Activated CD4-positive, alpha-beta T cell treated with anti-CD3 and anti-CD28 coated beads, Interleukin-2, amount 50 U/mL, for 24 hours (primary cell): ENCODE measurements around the gene DENND5B.
"Not testable (repeated sequence)": the region's sequence is repeated elsewhere in the genome, so short reads cannot be mapped to it uniquely, and the experiment has no call there.

Experiments used
- DNase-seq, 2 donors: peaks; one replicate each; pipeline ENCODE4 v3.0.0-alpha.2; 2020; ENCODE audit warnings: low read depth in 1 of 2, low spot score in 1 of 2

The DENND5B gene

DNA sequence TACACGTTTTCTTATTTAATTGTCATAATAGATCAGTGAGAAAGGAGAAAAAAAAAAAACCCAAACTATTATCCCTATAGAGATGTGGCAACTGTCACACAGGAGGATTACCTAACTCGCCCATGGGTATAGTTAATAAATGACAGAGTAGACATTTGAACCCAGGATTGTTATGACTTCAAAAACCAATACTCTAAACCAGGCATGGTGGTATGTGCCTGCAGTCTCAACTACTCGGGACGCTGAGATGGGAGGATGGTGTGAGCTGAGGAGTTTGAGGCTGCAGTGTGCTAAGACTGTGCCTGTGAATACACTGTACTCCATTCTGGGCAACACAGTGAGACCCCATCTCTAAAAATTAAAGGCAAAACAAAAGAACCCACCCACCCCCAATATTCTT lies 114.5 kb downstream of the DENND5B start:
- DNase-seq: no peak

GRCh38 chr12:31475610-31476009 lies 115.3 kb downstream of the DENND5B start:
- not testable (repeated sequence) for DNase-seq

DNA sequence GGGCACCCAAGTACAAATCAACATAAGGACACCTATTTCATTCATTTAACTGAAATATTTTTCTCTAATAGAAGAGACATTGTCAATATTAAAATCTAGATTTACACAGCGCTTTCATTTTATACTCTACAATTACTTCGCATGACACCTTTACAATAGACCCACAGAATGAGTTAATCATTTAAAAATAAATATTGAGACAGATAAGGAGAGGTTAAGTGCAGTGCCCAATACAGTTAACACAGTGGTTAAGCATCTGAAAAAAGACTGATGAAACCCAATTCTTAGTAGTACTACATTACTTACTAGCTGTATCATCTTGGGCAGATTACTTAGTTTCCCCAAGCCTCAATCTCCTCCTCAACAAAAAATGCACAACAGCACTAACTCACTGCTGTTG lies 116.2 kb downstream of the DENND5B start:
- no peak for DNase-seq

- DNase-seq: no peak
Observed at GRCh38 chr12:31471823-31472222, 119.1 kb downstream of the DENND5B start.

DNA sequence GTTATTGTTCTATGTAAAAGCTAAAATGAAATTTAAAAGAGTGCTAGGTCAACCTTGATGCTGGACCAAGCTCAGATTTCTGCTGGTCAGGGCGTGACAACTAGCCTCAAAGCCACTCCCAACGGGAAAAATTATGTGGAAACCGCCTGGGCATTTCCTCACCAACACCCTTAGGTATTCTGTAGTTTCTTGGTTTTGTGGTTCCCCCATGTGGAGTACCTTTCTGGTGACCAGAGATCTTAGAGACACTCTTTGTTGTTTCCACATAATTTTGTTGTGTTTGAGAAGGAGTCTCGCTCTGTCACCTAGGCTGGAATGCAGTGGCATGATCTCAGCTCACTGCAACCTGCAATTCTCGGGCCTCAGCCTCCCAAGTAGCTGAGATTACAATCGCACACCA lies 119.9 kb downstream of the DENND5B start:
- DNase-seq: no peak

DNA sequence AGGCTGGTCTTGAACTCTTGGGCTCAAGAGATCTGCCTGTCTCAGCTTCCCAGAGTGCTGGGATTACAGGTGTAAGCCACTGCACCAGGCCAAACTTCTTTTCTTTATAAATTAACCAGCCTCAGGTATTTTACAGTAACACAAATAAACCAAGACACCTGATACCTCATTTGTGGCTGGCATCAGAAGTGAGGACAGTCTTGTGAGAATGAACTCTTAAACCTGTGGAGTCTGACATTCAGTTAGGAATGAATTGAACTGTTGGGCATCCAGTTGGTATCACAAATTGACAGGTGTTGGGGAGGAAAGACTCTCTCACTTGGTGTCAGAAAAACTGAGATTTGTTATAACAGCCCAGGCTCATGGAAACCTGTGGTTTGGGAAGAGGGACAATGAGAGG lies 120.5 kb downstream of the DENND5B start:
- DNase-seq: no peak

DNA sequence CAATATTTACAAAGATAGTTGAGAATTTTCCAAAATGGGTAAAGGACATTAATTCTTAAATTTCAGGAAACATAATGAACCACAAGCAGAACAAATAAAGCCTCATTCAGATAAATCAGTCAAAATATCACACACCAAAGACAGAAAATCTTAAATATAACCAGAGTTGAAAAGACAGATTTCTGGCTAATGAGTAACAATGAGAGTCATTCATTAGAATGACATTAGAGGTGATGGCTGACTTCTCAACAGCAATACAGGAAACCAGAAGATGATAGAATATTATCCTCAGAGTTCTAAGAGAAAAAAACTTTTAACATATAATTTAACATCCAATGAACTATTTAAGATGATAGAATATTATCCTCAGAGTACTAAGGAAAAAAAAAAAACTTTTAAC lies 124.2 kb downstream of the DENND5B start:
- DNase-seq: no peak

DNA sequence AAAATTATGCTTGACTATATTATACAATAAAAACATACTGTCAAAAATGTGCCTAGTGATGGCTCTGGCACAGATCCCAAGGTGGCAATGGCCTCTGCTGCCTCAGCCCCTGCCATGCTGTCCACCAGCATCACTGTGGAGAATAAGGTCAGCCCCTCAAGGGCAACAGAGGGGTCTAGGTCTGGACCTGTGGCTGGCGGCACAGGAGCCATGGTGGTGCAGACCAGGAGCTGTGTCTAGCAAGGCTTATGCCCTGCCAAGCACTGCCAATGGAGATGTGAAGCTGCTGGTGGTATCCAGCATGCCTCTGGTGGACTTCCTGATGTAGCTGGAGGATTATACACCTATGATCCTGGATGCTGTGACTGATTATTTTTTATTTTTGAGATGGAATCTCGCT lies 125.9 kb downstream of the DENND5B start:
- DNase-seq: no peak

GRCh38 chr12:31460024-31460423 lies 130.9 kb downstream of the DENND5B start:
- DNase-seq: no peak

DNA sequence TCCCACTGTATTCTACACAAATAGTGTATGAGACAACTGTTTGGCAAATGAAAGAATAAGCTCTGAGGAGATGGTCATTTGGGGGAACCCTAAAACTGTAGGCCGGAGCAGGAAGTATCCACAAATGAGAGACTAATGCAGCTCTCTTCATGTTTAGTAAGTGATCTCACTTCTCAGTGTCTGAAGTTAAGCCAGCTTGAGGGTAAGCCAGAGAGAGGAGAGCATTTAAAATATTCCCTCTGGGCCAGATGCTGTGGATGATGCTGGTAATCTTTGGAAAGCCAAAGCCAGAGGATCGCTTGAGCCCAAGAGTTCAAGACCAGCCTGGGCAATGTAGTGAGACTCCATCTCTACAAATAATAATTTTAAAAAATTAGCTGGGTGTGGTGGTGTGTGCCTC lies 134.4 kb downstream of the DENND5B start:
- no peak for DNase-seq

GRCh38 chr12:31444736-31445135 lies 146.2 kb downstream of the DENND5B start:
- DNase-seq: no peak

DNA sequence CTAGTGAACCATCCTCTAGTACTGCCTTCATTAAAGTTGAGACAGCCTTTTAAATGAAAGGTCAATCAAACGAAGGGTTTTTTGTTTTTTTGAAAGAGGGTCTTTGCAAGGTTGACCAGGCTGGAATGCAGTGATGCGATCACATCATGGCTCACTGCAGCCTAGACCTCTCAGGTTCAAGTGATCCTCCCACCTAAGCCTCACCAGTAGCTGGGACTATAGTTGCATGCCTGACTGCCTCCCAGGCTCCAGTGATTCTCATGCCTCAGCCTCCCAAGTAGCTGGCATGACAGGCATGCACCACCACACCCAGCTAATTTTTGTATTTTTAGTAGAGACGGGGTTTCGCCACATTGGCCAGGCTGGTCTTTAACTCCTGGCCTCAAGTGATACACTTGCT lies 150.3 kb downstream of the DENND5B start:
- DNase-seq: no peak

GRCh38 chr12:31440134-31440533 lies 150.8 kb downstream of the DENND5B start:
- DNase-seq: no peak

- DNase-seq: no peak
Observed at GRCh38 chr12:31431721-31432240, 159.2 kb downstream of the DENND5B start.

DNA sequence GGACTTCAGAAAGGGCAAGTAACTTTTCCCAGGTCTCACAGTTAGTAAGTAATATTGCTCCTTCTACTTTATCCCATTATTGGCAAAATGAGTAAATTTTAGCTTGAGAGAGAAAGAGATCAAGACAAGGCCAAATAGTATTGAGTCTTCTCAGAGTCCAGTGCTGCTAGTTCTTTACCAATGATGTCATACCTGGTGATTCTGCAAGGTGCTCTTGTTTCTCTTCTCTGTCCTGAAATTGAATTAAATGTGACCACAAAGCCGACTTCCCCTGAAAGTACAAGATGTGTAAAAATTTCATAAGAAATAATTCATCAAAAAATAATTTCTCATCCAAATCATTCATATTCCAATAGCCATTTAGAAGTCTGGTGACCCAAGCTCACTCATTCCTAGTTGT lies 167.5 kb downstream of the DENND5B start:
- DNase-seq: no peak

DNA sequence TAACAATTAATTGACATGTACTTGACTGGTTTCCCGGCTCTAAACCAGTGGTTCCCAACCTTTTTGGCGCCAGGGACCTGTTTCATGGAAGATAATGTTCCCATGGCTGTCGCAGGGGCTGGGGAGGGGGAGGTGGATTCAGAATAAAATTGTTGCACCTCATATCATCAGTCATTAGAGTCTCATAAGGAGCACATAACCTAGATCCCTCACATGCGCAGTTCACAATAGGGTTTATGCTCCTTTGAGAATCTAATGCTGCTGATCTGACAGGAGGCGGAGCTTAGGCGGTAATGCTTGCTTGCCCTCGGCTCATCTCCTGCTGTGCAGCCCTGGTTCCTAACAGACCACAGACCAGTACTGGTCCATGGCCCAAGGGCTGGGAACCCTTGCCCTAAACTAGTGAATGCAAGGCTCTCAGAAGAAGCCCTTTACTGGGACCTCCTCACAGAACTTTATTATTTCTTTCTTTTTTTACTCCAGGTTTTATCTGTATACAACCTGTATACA lies 178.6 kb downstream of the DENND5B start:
- no peak for DNase-seq

DNA sequence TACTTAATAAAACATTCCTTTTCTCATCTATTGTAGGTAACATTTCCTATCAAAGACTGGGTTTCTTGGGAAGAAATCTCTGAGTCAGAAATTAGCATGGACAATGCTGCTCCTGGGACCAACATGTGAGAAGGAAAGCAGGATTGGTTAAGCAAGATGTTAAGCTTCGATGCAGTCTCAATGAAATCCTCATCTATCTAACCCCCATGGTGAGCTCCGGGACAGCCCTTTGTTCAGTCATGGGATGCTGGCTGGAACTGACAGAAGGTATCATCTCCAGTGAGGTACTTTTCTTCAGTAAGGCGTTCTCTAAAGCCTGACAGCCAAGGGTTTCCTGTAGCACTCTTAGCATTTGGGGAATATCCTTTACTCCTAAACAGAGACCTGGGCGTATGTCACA lies 182.2 kb downstream of the DENND5B start:
- DNase-seq: no peak

DNA sequence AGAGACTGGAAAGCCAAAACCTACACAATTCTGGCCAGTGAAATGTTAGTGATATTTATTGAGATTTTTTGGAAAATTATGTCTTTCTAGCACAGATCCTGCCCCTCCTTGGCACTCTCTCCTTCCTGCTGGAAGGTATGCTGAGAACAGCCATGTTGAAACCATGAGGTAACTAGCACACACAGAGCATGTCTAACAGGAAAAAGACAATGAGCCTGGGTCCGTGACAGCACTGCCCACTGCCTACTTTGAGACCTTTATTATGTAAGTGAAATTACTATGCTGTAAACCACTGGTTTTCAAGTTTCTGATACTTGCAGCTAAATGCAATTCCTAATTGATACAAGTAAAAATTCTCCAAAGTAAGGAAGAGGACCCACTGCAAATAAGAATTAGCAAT lies 183.4 kb downstream of the DENND5B start:
- DNase-seq: no peak

GRCh38 chr12:31406345-31406744 lies 184.6 kb downstream of the DENND5B start:
- DNase-seq: no peak

DNA sequence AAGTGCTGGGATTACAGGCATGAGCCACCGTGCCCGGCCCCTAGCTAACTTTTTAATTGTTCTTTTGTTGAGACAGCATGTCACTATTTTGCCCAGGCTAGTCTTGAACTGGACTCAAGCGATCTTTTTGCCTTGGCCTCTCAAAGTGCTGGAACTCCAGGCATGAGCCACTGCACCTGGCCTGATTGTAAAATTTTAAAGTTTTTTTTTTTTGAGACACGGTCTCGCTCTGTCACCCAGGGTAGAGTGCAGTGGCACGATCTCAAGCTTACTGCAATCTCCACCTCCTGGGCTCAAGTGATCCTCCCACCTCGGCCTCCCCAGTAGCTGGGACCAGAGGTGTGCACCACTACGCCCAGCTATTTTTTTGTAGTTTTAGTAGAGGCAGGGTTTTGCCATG lies 185.9 kb downstream of the DENND5B start:
- DNase-seq: no peak

- peak; percentile 2 to 54 for DNase-seq
Observed at GRCh38 chr12:31403099-31403607, 187.8 kb downstream of the DENND5B start.

GRCh38 chr12:31393004-31393550 lies 197.9 kb downstream of the DENND5B start:
- DNase-seq: no peak

- no peak for DNase-seq
Observed at GRCh38 chr12:31390991-31391390, 199.9 kb downstream of the DENND5B start.
